K562 (cell line): Measurements from ENCODE around the gene TRABD. TPM values are rescaled to one million over a fixed set of nuclear protein-coding genes. Genes with fewer than 3 reads are reported as not detected.

Experiments used
- AFF4 ChIP-seq: sonication (generic); formaldehyde crosslinking; IDR thresholded peaks from 2 replicates; pipeline ENCODE4 v1.8.0; 2023; ENCODE audit warnings: mild to moderate bottlenecking, missing genetic modification reagents
- RBM39 ChIP-seq: fragments of 200-400 bp; formaldehyde crosslinking; optimal IDR thresholded peaks from 2 replicates; pipeline ENCODE3; 2018; ENCODE audit warnings: low read depth, low read length
- SMARCC2 ChIP-seq: fragments of 450-650 bp; IDR thresholded peaks from 2 replicates; pipeline ENCODE4 v1.6.1; 2017; ENCODE audit warnings: antibody characterized with exemption, moderate library complexity, mild to moderate bottlenecking, low read depth
- TSC22D4 ChIP-seq: fragments of 450-650 bp; IDR thresholded peaks from 2 replicates; pipeline ENCODE4 v1.6.1; 2016; ENCODE audit warnings: missing genetic modification characterization, missing biosample characterization, control low read depth
- ZNF511 ChIP-seq: sonication (generic); formaldehyde crosslinking; IDR thresholded peaks from 2 replicates; pipeline ENCODE4 v1.8.0; 2022; ENCODE audit warnings: mild to moderate bottlenecking, missing genetic modification reagents
- polyA plus RNA-seq, 8 experiments: library from polyadenylated mRNA; depleted of rRNA in 4 of 8; stranded (reverse) in 5 of 8; unstranded in 3 of 8; fragments of >200 nt; fragmentation: Nextera tagmentation in 2 of 8; fragmentation: Illumina TruSeq in 1 of 8; extraction: Ambion mirVana in 2 of 8; extraction: Trizol in 1 of 8; gene quantifications; 2 replicates each; pipeline versions ENCODE4 v1.2.1 to v1.2.3, GENCODE V29; 2011 to 2014; ENCODE audit warnings: inconsistent platforms in 1 of 8, missing spikeins in 1 of 8
- total RNA-seq, 7 experiments: library from RNA; depleted of rRNA in 6 of 7; stranded (reverse); fragments of >200 nt in 6 of 7; fragmentation: Illumina TruSeq in 2 of 7; extraction: Trizol in 2 of 7; gene quantifications; 2 replicates each; pipeline versions ENCODE4 v1.2.1 to v1.2.3, GENCODE V29; 2011 to 2021; ENCODE audit warnings: low replicate concordance in 1 of 7
- TF ChIP-seq, protein P1 (sequence below), 2 experiments: IDR thresholded peaks in 1 of 2; conservative IDR thresholded peaks in 1 of 2; 2 replicates each; pipeline ENCODE4 v1.6.1; 2016; ENCODE audit warnings: low read depth in 2 of 2, mild to moderate bottlenecking in 1 of 2, missing compliant biosample characterization in 1 of 2, missing genetic modification characterization in 1 of 2, moderate library complexity in 1 of 2

The TRABD gene
- total and polyA plus RNA-seq, 9 of the 15 experiments (the other 6 are each of a cell fraction or from before 2014, with no cell fraction given): 0.08 to 62.9 (median 14.0) TPM

DNA sequence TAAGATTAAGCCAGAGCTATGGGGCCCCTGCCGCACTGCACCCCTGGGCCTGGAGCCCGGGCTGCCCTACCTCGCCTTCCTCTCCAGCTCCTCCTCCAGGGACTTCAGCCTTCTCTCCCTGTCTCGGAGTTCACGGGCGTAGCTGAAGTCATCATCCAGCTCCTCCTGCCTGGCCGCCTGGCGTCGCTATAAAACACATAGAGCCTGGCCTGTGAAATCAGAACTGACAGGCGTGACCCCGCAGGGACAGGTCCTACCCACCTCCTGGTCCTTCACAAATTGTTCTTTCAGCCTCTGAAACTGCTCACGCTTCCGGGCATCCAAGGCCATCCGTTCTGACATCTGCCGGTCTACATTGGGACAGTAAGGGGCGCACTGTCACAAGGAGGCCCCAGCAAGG is 38.4 kb downstream of the TRABD start (continued):
- TF ChIP-seq SMARCC2 (no peak), AFF4 (CRISPR knock-in tag) (no peak), RBM39 (no peak), ZNF511 (no peak), TSC22D4 (tag) (no peak)
- TF ChIP-seq, protein P1, sequence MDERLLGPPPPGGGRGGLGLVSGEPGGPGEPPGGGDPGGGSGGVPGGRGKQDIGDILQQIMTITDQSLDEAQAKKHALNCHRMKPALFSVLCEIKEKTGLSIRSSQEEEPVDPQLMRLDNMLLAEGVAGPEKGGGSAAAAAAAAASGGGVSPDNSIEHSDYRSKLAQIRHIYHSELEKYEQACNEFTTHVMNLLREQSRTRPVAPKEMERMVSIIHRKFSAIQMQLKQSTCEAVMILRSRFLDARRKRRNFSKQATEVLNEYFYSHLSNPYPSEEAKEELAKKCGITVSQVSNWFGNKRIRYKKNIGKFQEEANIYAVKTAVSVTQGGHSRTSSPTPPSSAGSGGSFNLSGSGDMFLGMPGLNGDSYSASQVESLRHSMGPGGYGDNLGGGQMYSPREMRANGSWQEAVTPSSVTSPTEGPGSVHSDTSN (CRISPR knock-in tag; IDR thresholded peaks at IDR 0.05; ENCODE audit: low read depth): no peak
- TF ChIP-seq, protein P1 (tag; conservative IDR thresholded peaks at IDR 0.05; ENCODE audit: low read depth): no peak
- TF ChIP-seq, all 486 proteins: peak for 0
